HCT116 (cell line): ENCODE results near the gene C1QB. TPM values are rescaled to one million over a fixed set of nuclear protein-coding genes. Genes with fewer than 3 reads are reported as not detected.

Experiments
- ATAC-seq: fragments of 200-7000 bp; cut with Tn5 transposase; 2 replicates; pipeline ENCODE4 v1.9.1; 2020; ENCODE audit warnings: mild to moderate bottlenecking, moderate library complexity
- BruUV-seq: library from RNA; stranded (reverse); fragments of 400-500 nt; replicated peaks from 2 replicates; lab custom pipeline; 2021; lab: Mats Ljungman, UMichigan
- CTCF ChIA-PET: fragments of 300-600 bp; sonication (Branson Sonifier 250); formaldehyde crosslinking; loops from one replicate; lab custom pipeline; 2021; ENCODE audit warnings: antibody characterized with exemption; lab: Charles Lee
- POLR2A ChIA-PET: fragments of 300-600, 350-600 bp; sonication (Branson Sonifier 250); formaldehyde crosslinking; loops from one replicate; lab custom pipeline; 2021; ENCODE audit warnings: antibody characterized with exemption; lab: Charles Lee
- RAD21 ChIA-PET, 2 experiments: fragments of 300-600 bp; sonication (Branson Sonifier 250); formaldehyde crosslinking; loops; one replicate each; lab custom pipeline; 2023; ENCODE audit warnings: low total read pairs in 2 of 2; ENCODE audit not compliant: uncharacterized antibody in 2 of 2, unreplicated experiment in 2 of 2, low non-redundant PET in 1 of 2; lab: Charles Lee
- DNase-seq: peaks from one replicate; pipeline ENCODE4 v3.0.0-alpha.2; 2010; ENCODE audit warnings: low read depth, low spot score
- H2AFZ ChIP-seq: fragments of 200-600 bp; shearing (Covaris generic), sonication (generic); 2 replicates; pipeline ENCODE4 v1.6.1; 2017; ENCODE audit warnings: low read depth, mixed run types, mixed read lengths, antibody characterized with exemption, low read length; ENCODE audit not compliant: poor library complexity, severe bottlenecking
- H3K27ac ChIP-seq: 2 replicates; pipeline ENCODE4 v1.5.1; 2012; ENCODE audit warnings: low read depth, low read length
- H3K27me3 ChIP-seq: fragments of 200-600 bp; sonication (generic); 2 replicates; pipeline ENCODE4 v1.6.1; 2016; ENCODE audit warnings: mixed run types, low read length, mixed read lengths; ENCODE audit not compliant: insufficient read depth
- H3K36me3 ChIP-seq, 2 experiments: fragments of 200-500 bp in 1 of 2; fragments of 200-600 bp in 1 of 2; sonication (Bioruptor generic) in 1 of 2; sonication (generic) in 1 of 2; 2 replicates each; pipeline versions ENCODE4 v1.5.1 to v1.6.1; 2014 to 2016; ENCODE audit warnings: low read length in 2 of 2, inconsistent platforms in 1 of 2, mixed read lengths in 1 of 2, mixed run types in 1 of 2; ENCODE audit not compliant: insufficient read depth in 2 of 2, control insufficient read depth in 1 of 2
- H3K4me1 ChIP-seq, 2 experiments: fragments of 200-600 bp in 1 of 2; sonication (generic) in 1 of 2; 2 replicates each; pipeline versions ENCODE4 v1.5.1 to v1.6.1; 2012 to 2017; ENCODE audit warnings: low read length in 2 of 2, inconsistent platforms in 1 of 2, mild to moderate bottlenecking in 1 of 2, mixed read lengths in 1 of 2, mixed run types in 1 of 2, moderate library complexity in 1 of 2; ENCODE audit not compliant: insufficient read depth in 2 of 2, control insufficient read depth in 1 of 2
- H3K4me2 ChIP-seq: fragments of 200-600 bp; sonication (generic); 2 replicates; pipeline ENCODE4 v1.6.1; 2017; ENCODE audit warnings: mixed run types, low read length, mixed read lengths
- H3K4me3 ChIP-seq, 2 experiments: fragments of 200-600 bp in 1 of 2; sonication (generic) in 1 of 2; replicated peaks in 1 of 2; 2 replicates each; pipeline ENCODE4 v1.5.1; 2011 to 2016; ENCODE audit warnings: low read length in 2 of 2, control low read depth in 1 of 2, low read depth in 1 of 2, mild to moderate bottlenecking in 1 of 2, mixed read lengths in 1 of 2, mixed run types in 1 of 2
- H3K79me2 ChIP-seq: fragments of 200-600 bp; sonication (generic); 2 replicates; pipeline ENCODE4 v1.6.1; 2017; ENCODE audit warnings: mild to moderate bottlenecking, mixed run types, low read length, moderate library complexity, mixed read lengths; ENCODE audit not compliant: insufficient read depth
- H3K9ac ChIP-seq: fragments of 200-600 bp; sonication (generic); 2 replicates; pipeline ENCODE4 v1.6.1; 2016; ENCODE audit warnings: low read length, mixed read lengths
- H3K9me2 ChIP-seq: fragments of 200-600 bp; sonication (generic), shearing (Covaris generic); 2 replicates; pipeline ENCODE4 v1.6.1; 2017; ENCODE audit warnings: mixed run types, mild to moderate bottlenecking, moderate library complexity; ENCODE audit not compliant: insufficient read depth
- H3K9me3 ChIP-seq, 2 experiments: fragments of 200-500 bp in 1 of 2; fragments of 200-600 bp in 1 of 2; sonication (Bioruptor generic) in 1 of 2; sonication (generic) in 1 of 2; 2 replicates each; pipeline ENCODE4 v1.6.1; 2014 to 2017; ENCODE audit warnings: low read length in 2 of 2, mixed read lengths in 2 of 2, inconsistent platforms in 1 of 2, low read depth in 1 of 2, mild to moderate bottlenecking in 1 of 2, mixed run types in 1 of 2, moderate library complexity in 1 of 2; ENCODE audit not compliant: control insufficient read depth in 1 of 2, insufficient read depth in 1 of 2
- H4K20me1 ChIP-seq: fragments of 200-600 bp; sonication (generic), shearing (Covaris generic); 2 replicates; pipeline ENCODE4 v1.6.1; 2017; ENCODE audit warnings: mixed run types, mild to moderate bottlenecking, moderate library complexity; ENCODE audit not compliant: insufficient read depth
- CBX3 ChIP-seq: IDR thresholded peaks from 2 replicates; pipeline ENCODE4 v1.6.1; 2012; ENCODE audit warnings: low read depth
- CEBPB ChIP-seq: IDR thresholded peaks from 2 replicates; pipeline ENCODE4 v1.6.1; 2012; ENCODE audit warnings: low read depth
- EGR1 ChIP-seq: IDR thresholded peaks from 2 replicates; pipeline ENCODE4 v1.6.1; 2012; ENCODE audit warnings: low read depth
- ELF1 ChIP-seq: IDR thresholded peaks from 2 replicates; pipeline ENCODE4 v1.6.1; 2012; ENCODE audit warnings: low read depth, borderline replicate concordance
- EZH2 ChIP-seq: fragments of 200-600 bp; sonication (generic); IDR thresholded peaks from 2 replicates; pipeline ENCODE4 v1.6.1; 2017; ENCODE audit warnings: antibody characterized with exemption, mixed run types
- FOSL1 ChIP-seq: IDR thresholded peaks from 2 replicates; pipeline ENCODE4 v1.6.1; 2012; ENCODE audit warnings: low read depth
- JUND ChIP-seq: IDR thresholded peaks from 2 replicates; pipeline ENCODE4 v1.6.1; 2012
- MAX ChIP-seq: IDR thresholded peaks from 2 replicates; pipeline ENCODE4 v1.6.1; 2012
- POLR2A ChIP-seq: IDR thresholded peaks from 2 replicates; pipeline ENCODE4 v1.7.0; 2011; ENCODE audit warnings: borderline replicate concordance; ENCODE audit not compliant: insufficient read depth, insufficient read length; ENCODE audit errors: extremely low read depth
- RAD21 ChIP-seq: IDR thresholded peaks from 2 replicates; pipeline ENCODE4 v1.6.1; 2012; ENCODE audit warnings: low read depth, mild to moderate bottlenecking
- REST ChIP-seq: IDR thresholded peaks from 2 replicates; pipeline ENCODE4 v1.6.1; 2012; ENCODE audit warnings: low read depth
- SIN3A ChIP-seq: IDR thresholded peaks from 2 replicates; pipeline ENCODE4 v1.6.1; 2012; ENCODE audit warnings: low read depth
- SRF ChIP-seq: IDR thresholded peaks from 2 replicates; pipeline ENCODE4 v1.6.1; 2012; ENCODE audit warnings: low read depth
- TCF7L2 ChIP-seq: IDR thresholded peaks from 2 replicates; pipeline ENCODE4 v1.7.0; 2011; ENCODE audit warnings: borderline replicate concordance, inconsistent platforms; ENCODE audit not compliant: insufficient read depth, insufficient read length; ENCODE audit errors: extremely low read depth
- YY1 ChIP-seq: IDR thresholded peaks from 2 replicates; pipeline ENCODE4 v1.6.1; 2011; ENCODE audit warnings: low read length, low read depth, moderate library complexity, mild to moderate bottlenecking; ENCODE audit not compliant: insufficient replicate concordance; ENCODE audit errors: extremely low read depth
- ZBTB33 ChIP-seq: IDR thresholded peaks from 2 replicates; pipeline ENCODE4 v1.6.1; 2011; ENCODE audit warnings: mild to moderate bottlenecking, low read length, moderate library complexity; ENCODE audit not compliant: insufficient replicate concordance; ENCODE audit errors: extremely low read depth
- ZFX ChIP-seq: fragments of 450-650 bp; IDR thresholded peaks from 2 replicates; pipeline ENCODE4 v1.6.1; 2017
- ZNF274 ChIP-seq: fragments of 200-500 bp; sonication (Bioruptor generic); IDR thresholded peaks from 2 replicates; pipeline ENCODE4 v1.6.1; 2014; ENCODE audit warnings: mild to moderate bottlenecking, low read depth, low read length, inconsistent platforms
- intact Hi-C: fragments of 100-400 bp; cut with micrococcal nuclease; formaldehyde crosslinking; loops from 2 replicates; pipeline ENCODE4 v1.10.0; 2022
- total RNA-seq: library from RNA; stranded (reverse); gene quantifications from one replicate; pipeline ENCODE4 v1.2.1, GENCODE V29; 2021; ENCODE audit not compliant: unreplicated experiment
- TF ChIP-seq, protein P1 (sequence below): IDR thresholded peaks from 2 replicates; pipeline ENCODE4 v1.6.1; 2012

Gene C1QB
- total RNA-seq, 1 experiment from 2014 or later, result 0.32 TPM

GRCh38 chr1:22638476-22639234, 14.4 kb upstream of the C1QB start:
- POLR2A ChIA-PET, result no interaction called here
- no peak for ATAC-seq
- DNase-seq, result no peak
- H3K4me1 ChIP-seq, result no peaks in the 10 kb centered on the region
- TF ChIP-seq ELF1 (no peak), SIN3A (no peak), ZBTB33 (no peak), ZFX (no peak), CEBPB (no peak), JUND (no peak), ZNF274 (no peak), RAD21 (no peak), TCF7L2 (no peak), FOSL1 (no peak), CBX3 (no peak), SRF (no peak), POLR2A (no peak), MAX (no peak), REST (no peak), EGR1 (no peak), EZH2 (no peak), YY1 (no peak)
- TF ChIP-seq, protein P1, sequence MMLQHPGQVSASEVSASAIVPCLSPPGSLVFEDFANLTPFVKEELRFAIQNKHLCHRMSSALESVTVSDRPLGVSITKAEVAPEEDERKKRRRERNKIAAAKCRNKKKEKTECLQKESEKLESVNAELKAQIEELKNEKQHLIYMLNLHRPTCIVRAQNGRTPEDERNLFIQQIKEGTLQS, result no peak
- H4K20me1 ChIP-seq, result no peaks in the 10 kb centered on the region
- no peaks in the 10 kb centered on the region for H3K9me3 ChIP-seq
- intact Hi-C loops, result no loop called here
- H3K9me2 ChIP-seq, result no peaks in the 10 kb centered on the region
- no peak overlapping the region for H3K4me3 ChIP-seq
- H3K79me2 ChIP-seq, result no peaks in the 10 kb centered on the region
- H3K27ac ChIP-seq, result no peak overlapping the region
- no peaks in the 10 kb centered on the region for H3K36me3 ChIP-seq
- RAD21 ChIA-PET, result no interaction called here
- H2AFZ ChIP-seq, result no peak overlapping the region
- CTCF ChIA-PET, result interaction anchor here (1.0 kb wide), 1 partner anchor 217 kb away, joined by 3 read pairs; no protein-coding TSS in a partner anchor
- no TSS peak for BruUV-seq
- no peak overlapping the region for H3K9ac ChIP-seq
- H3K27me3 ChIP-seq, result peaks cover 4% of the 10 kb centered on the region; the same call in 1 of the 2 replicates
- H3K4me2 ChIP-seq, result no peak overlapping the region
